GM23248 (cell line): ENCODE results near the gene PRCP. TPM values are rescaled to one million over a fixed set of nuclear protein-coding genes. Genes with fewer than 3 reads are reported as not detected.
"Not testable (repeated sequence)": the region's sequence is repeated elsewhere in the genome, so short reads cannot be mapped to it uniquely, and the experiment has no call there.

Experiments used
- DNase-seq: peaks from one replicate; pipeline ENCODE4 v3.0.0-alpha.2; 2015
- H2AFZ ChIP-seq: fragments of 200-600 bp; sonication (generic); 2 replicates; pipeline ENCODE4 v1.6.1; 2016; ENCODE audit warnings: antibody characterized with exemption
- H3F3A ChIP-seq: fragments of 200-600 bp; sonication (generic); 2 replicates; pipeline ENCODE4 v1.6.1; 2016; ENCODE audit warnings: mild to moderate bottlenecking, antibody characterized with exemption, mixed run types; ENCODE audit not compliant: insufficient read depth
- H3K27ac ChIP-seq: fragments of 200-600 bp; sonication (generic); 2 replicates; pipeline ENCODE4 v1.5.1; 2016; ENCODE audit warnings: mild to moderate bottlenecking
- H3K27me3 ChIP-seq: fragments of 200-600 bp; sonication (generic); replicated peaks from 2 replicates; pipeline ENCODE4 v1.6.1; 2016; ENCODE audit warnings: mild to moderate bottlenecking; ENCODE audit not compliant: insufficient read depth
- H3K36me3 ChIP-seq: fragments of 200-600 bp; sonication (generic); 2 replicates; pipeline ENCODE4 v1.6.1; 2016; ENCODE audit warnings: low read depth, mild to moderate bottlenecking
- H3K4me1 ChIP-seq: fragments of 200-600 bp; sonication (generic); 2 replicates; pipeline ENCODE4 v1.6.1; 2016; ENCODE audit warnings: mild to moderate bottlenecking; ENCODE audit not compliant: insufficient read depth
- H3K4me2 ChIP-seq: fragments of 200-600 bp; sonication (generic); one replicate; pipeline ENCODE4 v1.6.1; 2016; ENCODE audit warnings: mild to moderate bottlenecking; ENCODE audit not compliant: unreplicated experiment
- H3K4me3 ChIP-seq: fragments of 200-600 bp; sonication (generic); 2 replicates; pipeline ENCODE4 v1.5.1; 2016; ENCODE audit warnings: mild to moderate bottlenecking
- H3K79me2 ChIP-seq: fragments of 200-600 bp; sonication (generic); 2 replicates; pipeline ENCODE4 v1.6.1; 2016; ENCODE audit warnings: mild to moderate bottlenecking; ENCODE audit not compliant: insufficient read depth
- H3K9ac ChIP-seq: fragments of 200-600 bp; sonication (generic); 2 replicates; pipeline ENCODE4 v1.6.1; 2016; ENCODE audit warnings: mild to moderate bottlenecking
- H3K9me2 ChIP-seq: fragments of 200-600 bp; sonication (generic); 2 replicates; pipeline ENCODE4 v1.6.1; 2016; ENCODE audit warnings: mixed run types, mild to moderate bottlenecking, moderate library complexity; ENCODE audit not compliant: insufficient read depth
- H3K9me3 ChIP-seq: fragments of 200-600 bp; sonication (generic); one replicate; pipeline ENCODE4 v1.6.1; 2017; ENCODE audit warnings: low read depth
- H4K20me1 ChIP-seq: fragments of 200-600 bp; sonication (generic); 2 replicates; pipeline ENCODE4 v1.6.0; 2016; ENCODE audit not compliant: insufficient read depth
- EZH2 ChIP-seq: fragments of 200-600 bp; sonication (generic); IDR thresholded peaks from 2 replicates; pipeline ENCODE4 v1.6.1; 2018; ENCODE audit warnings: antibody characterized with exemption, mild to moderate bottlenecking; ENCODE audit not compliant: insufficient read depth, poor library complexity, severe bottlenecking
- EZH2phosphoT487 ChIP-seq: fragments of 200-600 bp; sonication (generic); IDR thresholded peaks from 2 replicates; pipeline ENCODE4 v1.6.1; 2018; ENCODE audit warnings: antibody characterized with exemption, moderate library complexity, mild to moderate bottlenecking, low read depth; ENCODE audit not compliant: insufficient read depth
- WGBS, 2 experiments: methylation state at CpG; one replicate each; pipeline ENCODE4 v1.1.6; 2015 to 2017; ENCODE audit warnings: low lambda C conversion rate in 2 of 2, low coverage in 1 of 2; ENCODE audit errors: missing lambda C conversion rate in 2 of 2; 5-methylcytosine and 5-hydroxymethylcytosine counted together
- in situ Hi-C: fragments of 300-500 bp; cut with MboI; formaldehyde crosslinking; loops from 2 replicates; pipeline ENCODE4 v1.15.0; 2020
- polyA plus RNA-seq: library from polyadenylated mRNA; unstranded; fragments of >200 nt; fragmentation: Nextera tagmentation; extraction: Ambion mirVana; gene quantifications from 2 replicates; pipeline ENCODE4 v1.2.1, GENCODE V29; 2016
- total RNA-seq: library from RNA; depleted of rRNA; stranded (reverse); fragments of >200 nt; shearing (Covaris generic); gene quantifications from 2 replicates; pipeline ENCODE4 v1.2.3, GENCODE V29; 2014; rRNA removed

The PRCP gene
- total RNA-seq (66.3 and 84.1 TPM in 2 replicates), polyA plus RNA-seq (85.7 and 90.1 TPM in 2 replicates)

DNA sequence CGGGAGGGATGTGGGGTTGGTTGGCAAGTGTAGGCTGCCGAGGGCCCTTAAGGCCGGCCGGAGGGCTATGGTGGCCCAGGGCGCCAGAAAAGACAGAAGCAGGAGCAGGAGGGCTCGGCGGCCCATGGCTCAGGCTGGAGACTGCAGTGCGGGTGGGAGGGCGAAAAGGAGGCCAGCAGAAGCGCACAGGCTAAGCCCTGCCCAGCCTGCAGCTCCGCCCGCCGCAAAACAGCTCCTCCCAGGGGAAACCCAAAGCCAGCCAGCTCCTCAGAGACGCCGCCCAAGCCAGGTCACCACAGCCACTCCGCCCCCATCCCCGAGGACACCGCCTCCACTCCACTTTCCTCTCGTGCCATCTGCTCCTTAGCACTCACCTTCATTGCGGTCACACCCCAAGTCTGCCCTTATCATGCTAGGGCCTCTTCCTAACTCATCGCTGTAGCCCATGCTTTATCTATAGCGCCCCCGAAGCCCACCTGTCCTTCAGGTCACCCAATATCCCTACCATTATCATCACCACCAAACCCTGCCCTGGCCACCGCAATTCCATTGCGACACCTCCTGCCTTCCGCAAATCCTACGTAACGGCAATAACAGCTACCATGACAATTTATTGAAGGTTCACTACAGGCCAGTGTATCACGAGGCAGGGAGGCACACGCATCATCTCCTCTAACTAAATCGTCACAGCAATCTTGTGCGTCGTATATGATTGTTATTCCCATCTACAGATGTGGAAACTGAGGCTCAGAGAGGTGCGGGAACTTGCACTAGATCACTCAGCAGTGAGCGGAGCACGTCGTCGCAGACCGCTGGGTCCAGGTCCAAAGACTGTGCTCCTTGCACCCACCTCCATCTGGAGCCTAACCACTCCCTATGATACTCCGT, at the start of gene PRCP:
PRCP (minus strand) TSS at position 154 of the 888 bp plus-strand sequence; CDS start at position 126, 28 bp downstream.
- Histone ChIP-seq H3K9ac (peak within 1 kb of the TSS; percentile 85), H3K9me3 (no peaks in the 10 kb centered on the region), H3K27me3 (no peaks in the 10 kb centered on the region), H3K79me2 (peaks cover 30% of the 10 kb centered on the region), H3K4me3 (peak within 1 kb of the TSS; percentile 94), H4K20me1 (no peaks in the 10 kb centered on the region), H3K4me1 (0 out of 2 replicates have a peak, but pooled peaks cover 5% of the 10 kb centered on the region), H3K9me2 (no peaks in the 10 kb centered on the region), H3K27ac (peak within 1 kb of the TSS; percentile 91), H3F3A (no peaks in the 10 kb centered on the region), H2AFZ (peak within 1 kb of the TSS; percentile 93), H3K36me3 (no peaks in the 10 kb centered on the region), H3K4me2 (peak within 1 kb of the TSS; percentile 99)
- in situ Hi-C loops = loop anchor here (10.0 kb wide), 2 partner anchors 264 to 354 kb away; no protein-coding TSS in a partner anchor
- TF ChIP-seq EZH2 = no peak
- no peak for TF ChIP-seq EZH2phosphoT487
- WGBS, 2 experiments = 1 to 2% methylated on average over 39 to 40 of the region's 40 CpGs
- DNase-seq = peak; percentile 97

DNA sequence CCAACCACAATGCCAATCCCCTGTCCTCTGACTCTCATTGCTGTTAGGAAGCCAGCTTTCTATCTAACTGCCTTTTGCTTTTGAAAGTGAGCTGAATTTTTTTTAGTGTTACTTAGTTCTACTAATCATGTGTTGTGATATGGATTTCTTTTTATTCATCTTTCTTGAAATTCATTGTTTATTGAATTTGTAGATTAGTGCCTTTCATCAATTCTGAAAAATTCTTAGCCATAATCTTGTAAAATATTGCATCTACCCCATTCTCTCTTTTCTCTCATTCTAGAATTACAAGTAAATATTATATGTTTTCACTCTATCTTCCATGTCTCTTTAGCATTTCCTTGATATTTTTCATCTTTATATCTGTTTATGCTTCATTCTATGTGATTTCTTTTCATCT, 49.1 kb upstream of the PRCP start:
- Histone ChIP-seq H4K20me1 (no peaks in the 10 kb centered on the region), H3K27me3 (no peaks in the 10 kb centered on the region), H3K27ac (no peak overlapping the region), H3K4me3 (no peak overlapping the region), H3K9ac (no peak overlapping the region), H3K79me2 (no peaks in the 10 kb centered on the region), H3K4me2 (no peak overlapping the region), H3K9me2 (no peaks in the 10 kb centered on the region), H2AFZ (no peak overlapping the region), H3K4me1 (no peaks in the 10 kb centered on the region), H3K36me3 (no peaks in the 10 kb centered on the region), H3F3A (no peaks in the 10 kb centered on the region), H3K9me3 (no peaks in the 10 kb centered on the region)
- in situ Hi-C loops = no loop called here
- TF ChIP-seq EZH2phosphoT487 = no peak
- no peak for DNase-seq

DNA sequence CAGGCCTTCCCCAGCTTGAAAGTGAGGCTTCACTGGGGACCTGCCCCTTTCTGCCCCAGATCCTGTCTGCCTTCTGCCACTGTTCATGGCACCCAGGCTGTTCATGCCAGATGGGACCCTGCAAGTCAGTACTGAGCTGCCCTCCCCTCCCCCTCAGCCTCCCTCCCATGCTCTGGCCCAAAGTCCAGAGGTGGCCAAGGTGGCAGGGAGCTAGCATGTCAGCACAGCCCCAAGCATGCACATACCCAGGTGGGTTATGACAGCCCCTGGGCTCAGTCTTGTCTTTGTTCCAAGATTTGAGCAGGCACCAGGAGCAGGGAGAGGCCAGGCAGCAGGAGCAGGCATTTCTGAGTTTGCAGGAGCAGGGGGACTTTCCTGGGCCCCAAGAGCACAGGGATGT, 45.5 kb upstream of the PRCP start:
- Histone ChIP-seq H2AFZ (no peak overlapping the region), H3K4me1 (no peaks in the 10 kb centered on the region), H3K79me2 (no peaks in the 10 kb centered on the region), H3K4me2 (no peak overlapping the region), H3K9me3 (no peaks in the 10 kb centered on the region), H3K27me3 (no peaks in the 10 kb centered on the region), H4K20me1 (no peaks in the 10 kb centered on the region), H3K27ac (no peak overlapping the region), H3K9ac (no peak overlapping the region), H3K4me3 (no peak overlapping the region), H3K36me3 (no peaks in the 10 kb centered on the region), H3K9me2 (no peaks in the 10 kb centered on the region), H3F3A (no peaks in the 10 kb centered on the region)
- in situ Hi-C loops = no loop called here
- DNase-seq = no peak
- no peak for TF ChIP-seq EZH2phosphoT487
- TF ChIP-seq EZH2 = no peak

DNA sequence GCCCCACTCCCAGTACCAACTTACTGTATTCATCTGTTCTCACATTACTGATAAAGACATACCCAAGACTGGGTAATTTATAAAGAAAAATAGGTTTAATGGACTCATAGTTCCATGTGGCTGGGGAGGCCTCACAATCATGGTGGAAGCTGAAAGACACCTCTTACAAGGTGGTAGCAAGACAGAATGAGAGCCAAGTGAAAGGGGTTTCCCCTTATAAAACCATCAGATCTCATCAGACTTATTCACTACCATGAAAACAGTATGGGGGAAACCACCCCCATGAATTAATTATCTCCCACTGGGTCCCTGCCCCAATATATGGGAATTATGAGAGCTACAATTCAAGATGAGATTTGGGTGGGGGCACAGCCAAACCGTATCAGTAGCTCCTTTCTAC, 44.8 kb upstream of the PRCP start:
- H3K9ac ChIP-seq, H3K4me2 ChIP-seq, H2AFZ ChIP-seq, H3K27me3 ChIP-seq, H3K4me1 ChIP-seq, H3K9me2 ChIP-seq, H3K4me3 ChIP-seq, H4K20me1 ChIP-seq, H3K9me3 ChIP-seq, H3K27ac ChIP-seq, H3K79me2 ChIP-seq, H3F3A ChIP-seq, in situ Hi-C loops, DNase-seq, H3K36me3 ChIP-seq: not testable (repeated sequence)
- 26 to 50% methylated on average over 1 of the region's 1 CpG for WGBS, 2 experiments

DNA sequence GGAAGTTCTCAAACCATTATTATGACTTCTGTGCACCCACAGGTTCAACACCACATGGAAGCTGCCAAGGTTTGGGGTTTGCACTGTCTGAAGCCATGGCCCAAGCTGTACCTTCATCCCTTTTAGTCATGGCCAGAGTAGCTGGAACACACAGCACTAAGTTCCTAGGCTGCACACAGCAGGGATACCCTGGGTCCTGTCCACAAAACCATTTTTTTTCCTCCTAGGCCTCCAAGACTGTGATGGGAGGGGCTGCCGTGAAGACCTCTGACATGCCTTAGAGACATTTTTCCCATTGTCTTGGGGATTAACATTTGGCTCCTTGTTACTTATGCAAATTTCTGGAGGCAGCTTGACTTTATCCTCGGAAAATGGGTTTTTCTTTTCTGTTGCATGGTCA, 44.0 kb upstream of the PRCP start:
- TF ChIP-seq EZH2 (no peak), EZH2phosphoT487 (no peak)
- Histone ChIP-seq H3K4me3 (no peak overlapping the region), H4K20me1 (no peaks in the 10 kb centered on the region), H3F3A (no peaks in the 10 kb centered on the region), H3K36me3 (no peaks in the 10 kb centered on the region), H3K9me2 (no peaks in the 10 kb centered on the region), H3K4me2 (no peak overlapping the region), H3K9me3 (no peaks in the 10 kb centered on the region), H3K9ac (no peak overlapping the region), H2AFZ (no peak overlapping the region), H3K4me1 (no peaks in the 10 kb centered on the region), H3K27me3 (no peaks in the 10 kb centered on the region), H3K27ac (no peak overlapping the region), H3K79me2 (no peaks in the 10 kb centered on the region)
- WGBS, 2 experiments = 82 to 88% methylated on average over 2 of the region's 2 CpGs
- DNase-seq = no peak
- in situ Hi-C loops = no loop called here

DNA sequence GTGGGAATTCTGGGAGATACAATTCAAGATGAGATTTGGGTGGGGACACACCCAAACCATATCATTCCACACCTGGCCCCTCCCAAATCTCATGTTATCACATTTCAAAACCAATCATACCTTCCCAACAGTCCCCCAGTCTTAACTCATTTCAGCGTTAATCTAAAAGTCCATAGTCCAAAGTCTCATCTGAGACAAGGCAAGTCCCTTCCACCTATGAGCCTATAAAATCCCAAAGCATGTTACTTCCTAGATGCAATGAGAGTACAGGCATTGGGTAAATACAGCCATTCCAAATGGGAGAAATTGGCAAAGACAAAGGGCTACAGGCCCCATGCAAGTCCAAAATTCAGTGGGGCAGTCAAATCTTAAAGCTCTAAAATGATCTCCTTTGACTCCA, 43.2 kb upstream of the PRCP start:
- DNase-seq, H3F3A ChIP-seq, H3K36me3 ChIP-seq, H3K79me2 ChIP-seq, H3K27ac ChIP-seq, H3K9me3 ChIP-seq, H3K27me3 ChIP-seq, H3K9ac ChIP-seq, H3K9me2 ChIP-seq, in situ Hi-C loops, H4K20me1 ChIP-seq, H3K4me3 ChIP-seq, H3K4me1 ChIP-seq, H3K4me2 ChIP-seq, H2AFZ ChIP-seq: not testable (repeated sequence)
- 96 to 100% methylated on average over 1 of the region's 1 CpG for WGBS, 2 experiments
